ENCODE results near the gene TMEM225.

Gene TMEM225

GRCh38 chr11:123885570-123885969 is at the start of gene TMEM225:
Gene TMEM225 (minus strand): TSS chr11:123885670. CDS start chr11:123885425, 245 bp downstream.
- H3K9me3 ChIP-seq, result no peaks in the 10 kb centered on the region
- no peaks in the 10 kb centered on the region for H3K36me3 ChIP-seq
- H3K4me3 ChIP-seq (ENCODE audit: low read depth in 1 of 2, low read length in 1 of 2), result no peak within 1 kb of the TSS
- no peaks in the 10 kb centered on the region for H3K27me3 ChIP-seq
- no peak for TF ChIP-seq CTCF (IDR thresholded peaks at IDR 0.05)
- no peak within 1 kb of the TSS for H3K27ac ChIP-seq
- no peaks in the 10 kb centered on the region for H3K4me1 ChIP-seq (ENCODE audit: control insufficient read depth in 1 of 2, insufficient read depth in 1 of 2, low read depth in 1 of 2, low read length in 1 of 2)

GRCh38 chr11:123924027-123924426 is 38.6 kb upstream of the TMEM225 start:
- no peaks in the 10 kb centered on the region for H3K4me1 ChIP-seq (ENCODE audit: control insufficient read depth in 1 of 2, insufficient read depth in 1 of 2, low read depth in 1 of 2, low read length in 1 of 2)
- no peaks in the 10 kb centered on the region for H3K9me3 ChIP-seq
- no peaks in the 10 kb centered on the region for H3K36me3 ChIP-seq
- no peak overlapping the region for H3K27ac ChIP-seq
- no peak for TF ChIP-seq CTCF (IDR thresholded peaks at IDR 0.05)
- H3K4me3 ChIP-seq (ENCODE audit: low read depth in 1 of 2, low read length in 1 of 2), result no peak overlapping the region
- H3K27me3 ChIP-seq, result no peaks in the 10 kb centered on the region

- no peaks in the 10 kb centered on the region for H3K27me3 ChIP-seq
- TF ChIP-seq CTCF (IDR thresholded peaks at IDR 0.05), result no peak
- H3K36me3 ChIP-seq, result no peaks in the 10 kb centered on the region
- no peaks in the 10 kb centered on the region for H3K4me1 ChIP-seq (ENCODE audit: control insufficient read depth in 1 of 2, insufficient read depth in 1 of 2, low read depth in 1 of 2, low read length in 1 of 2)
- H3K9me3 ChIP-seq, result no peaks in the 10 kb centered on the region
- H3K4me3 ChIP-seq (ENCODE audit: low read depth in 1 of 2, low read length in 1 of 2), result no peak overlapping the region
- H3K27ac ChIP-seq, result no peak overlapping the region
Measured at GRCh38 chr11:123920943-123921342, 35.5 kb upstream of the TMEM225 start.

- Histone ChIP-seq H3K27me3 (no peaks in the 10 kb centered on the region), H3K9me3 (no peaks in the 10 kb centered on the region), H3K36me3 (no peaks in the 10 kb centered on the region), H3K27ac (no peak overlapping the region), H3K4me3 (ENCODE audit: low read depth in 1 of 2, low read length in 1 of 2) (no peak overlapping the region), H3K4me1 (ENCODE audit: control insufficient read depth in 1 of 2, insufficient read depth in 1 of 2, low read depth in 1 of 2, low read length in 1 of 2) (no peaks in the 10 kb centered on the region)
- TF ChIP-seq CTCF (IDR thresholded peaks at IDR 0.05), result no peak
Measured at GRCh38 chr11:123905826-123906225, 20.4 kb upstream of the TMEM225 start.

- Histone ChIP-seq H3K27ac (no peak overlapping the region), H3K9me3 (no peaks in the 10 kb centered on the region), H3K36me3 (no peaks in the 10 kb centered on the region), H3K27me3 (no peaks in the 10 kb centered on the region), H3K4me1 (ENCODE audit: control insufficient read depth in 1 of 2, insufficient read depth in 1 of 2, low read depth in 1 of 2, low read length in 1 of 2) (no peaks in the 10 kb centered on the region), H3K4me3 (ENCODE audit: low read depth in 1 of 2, low read length in 1 of 2) (no peak overlapping the region)
- no peak for TF ChIP-seq CTCF (IDR thresholded peaks at IDR 0.05)
Measured at GRCh38 chr11:123904932-123905331, 19.5 kb upstream of the TMEM225 start.

- no peak for TF ChIP-seq CTCF (IDR thresholded peaks at IDR 0.05)
- H3K36me3 ChIP-seq, result no peaks in the 10 kb centered on the region
- no peak overlapping the region for H3K27ac ChIP-seq
- H3K4me3 ChIP-seq (ENCODE audit: low read depth in 1 of 2, low read length in 1 of 2), result no peak overlapping the region
- no peaks in the 10 kb centered on the region for H3K4me1 ChIP-seq (ENCODE audit: control insufficient read depth in 1 of 2, insufficient read depth in 1 of 2, low read depth in 1 of 2, low read length in 1 of 2)
- no peaks in the 10 kb centered on the region for H3K27me3 ChIP-seq
- no peaks in the 10 kb centered on the region for H3K9me3 ChIP-seq
Measured at GRCh38 chr11:123903932-123904331, 18.5 kb upstream of the TMEM225 start.
